Esophagus muscularis mucosa (tissue), 4 donors: Measurements from ENCODE around the gene LTBP1. TPM values are rescaled to one million over a fixed set of nuclear protein-coding genes. Genes with fewer than 3 reads are reported as not detected.

Experiments used
- DNase-seq: peaks from one replicate; pipeline ENCODE4 v3.0.0-alpha.2; 2017; ENCODE audit errors: extremely low spot score
- H3K27ac ChIP-seq, 4 donors: fragments of 200-600 bp; sonication (generic); replicated peaks in 1 of 4; 1 replicate in 3 of 4; 2 replicates in 1 of 4; pipeline ENCODE4 v1.5.1; 2016 to 2019; ENCODE audit warnings: mild to moderate bottlenecking in 1 of 4
- H3K27me3 ChIP-seq, 4 donors: fragments of 200-600 bp; sonication (generic); one replicate each; pipeline versions ENCODE4 v1.5.1 to v1.6.0; 2016 to 2019
- H3K36me3 ChIP-seq, 4 donors: fragments of 200-600 bp; sonication (generic); one replicate each; pipeline ENCODE4 v1.5.1; 2016 to 2019
- H3K4me1 ChIP-seq, 4 donors: fragments of 200-600 bp; sonication (generic); one replicate each; pipeline ENCODE4 v1.5.1; 2016 to 2019
- H3K4me3 ChIP-seq, 4 donors: fragments of 200-600 bp; sonication (generic); 1 replicate in 2 of 4; 2 replicates in 2 of 4; pipeline ENCODE4 v1.5.1; 2016 to 2019; ENCODE audit warnings: mild to moderate bottlenecking in 4 of 4, moderate library complexity in 1 of 4
- H3K9me3 ChIP-seq, 4 donors: fragments of 200-600 bp; sonication (generic); 1 replicate in 3 of 4; 2 replicates in 1 of 4; pipeline ENCODE4 v1.5.1; 2016 to 2019
- CTCF ChIP-seq, 3 experiments: fragments of 200-600 bp in 2 of 3; fragments of 450-650 bp in 1 of 3; sonication (generic) in 2 of 3; IDR thresholded peaks; one replicate each; pipeline ENCODE4 v1.5.1; 2017 to 2019; ENCODE audit warnings: antibody characterized with exemption in 3 of 3, mild to moderate bottlenecking in 2 of 3, moderate library complexity in 1 of 3
- EP300 ChIP-seq: sonication (generic); formaldehyde crosslinking; IDR thresholded peaks from one replicate; pipeline ENCODE4 v1.6.1; 2017; ENCODE audit warnings: antibody characterized with exemption
- POLR2A ChIP-seq: fragments of 450-650 bp; IDR thresholded peaks from one replicate; pipeline ENCODE4 v1.6.1; 2017; ENCODE audit warnings: antibody characterized with exemption, moderate library complexity, mild to moderate bottlenecking, low read depth
- POLR2AphosphoS5 ChIP-seq, 2 donors: sonication (generic); formaldehyde crosslinking; IDR thresholded peaks; one replicate each; pipeline ENCODE4 v1.6.1; 2017; ENCODE audit warnings: antibody characterized with exemption in 2 of 2
- WGBS: methylation state at CpG from one replicate; pipeline ENCODE4 v1.1.5; 2018; 5-methylcytosine and 5-hydroxymethylcytosine counted together
- intact Hi-C: fragments of 100-400 bp; cut with DNase I; formaldehyde crosslinking; loops from one replicate; pipeline ENCODE4 v1.15.1; 2023
- total RNA-seq, 4 donors: library from RNA; depleted of rRNA; stranded (reverse); fragments of >200 nt; gene quantifications; one replicate each; pipeline versions ENCODE4 v1.1.0 to v1.2.1, GENCODE V29; 2016

The LTBP1 gene
- total RNA-seq, 4 donors from 2014 or later, result 254 to 465 (median 368) TPM

- Histone ChIP-seq H3K27ac (peak overlapping the region in 1 of 4 donors; percentile 12), H3K4me3 (no peak overlapping the region), H3K27me3 (no peaks in the 10 kb centered on the region), H3K9me3 (no peaks in the 10 kb centered on the region), H3K36me3 (peaks cover 7 to 36% (median 35%) of the 10 kb centered on the region in 4 donors), H3K4me1 (peaks cover 4 to 38% (median 29%) of the 10 kb centered on the region in 4 donors)
- intact Hi-C loops, result loop anchor here (5.0 kb wide), 1 partner anchor 223 kb away; no protein-coding TSS in a partner anchor
- DNase-seq, result no peak
- no peak for TF ChIP-seq POLR2A
- no peak for TF ChIP-seq POLR2AphosphoS5 (IDR thresholded peaks at IDR 0.05)
- TF ChIP-seq EP300, result no peak
- TF ChIP-seq CTCF (IDR thresholded peaks at IDR 0.05), result no peak
- 93% methylated on average over 5 of the region's 5 CpGs for WGBS
These were observed 319.0 kb downstream of the LTBP1 start for GRCh38 chr2:33265584-33266338.

DNA sequence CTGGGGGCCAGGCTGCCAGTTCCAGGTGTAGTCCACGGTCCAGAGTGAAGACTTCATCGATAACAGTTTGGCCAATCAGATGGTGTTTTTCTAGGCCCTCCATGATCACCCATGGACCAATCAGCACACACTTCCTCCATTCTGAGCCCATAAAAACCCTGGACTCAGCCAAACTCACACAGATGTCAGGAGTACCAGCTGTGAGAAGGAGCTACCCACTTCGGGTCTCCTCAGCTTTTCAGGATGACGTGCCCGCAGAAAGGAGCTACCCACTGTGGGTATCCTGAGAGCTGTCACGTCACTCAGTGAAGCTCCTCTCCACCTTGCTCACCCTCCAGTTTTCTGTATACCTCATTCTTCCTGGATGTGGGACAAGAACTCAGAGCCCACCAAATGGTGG is 319.7 kb downstream of the LTBP1 start:
- intact Hi-C loops, result loop anchor here (5.0 kb wide), 1 partner anchor 224 kb away; no protein-coding TSS in a partner anchor
- peaks cover 4 to 41% (median 32%) of the 10 kb centered on the region in 4 donors for H3K4me1 ChIP-seq
- 100% methylated on average over 6 of the region's 6 CpGs for WGBS
- TF ChIP-seq EP300 (no peak), CTCF (IDR thresholded peaks at IDR 0.05) (no peak), POLR2A (no peak), POLR2AphosphoS5 (IDR thresholded peaks at IDR 0.05) (no peak)
- H3K27ac ChIP-seq, result peak overlapping the region in 1 of 4 donors; percentile 12
- H3K36me3 ChIP-seq, result peaks cover 7 to 36% (median 35%) of the 10 kb centered on the region in 4 donors
- no peak overlapping the region for H3K4me3 ChIP-seq
- no peaks in the 10 kb centered on the region for H3K27me3 ChIP-seq
- no peaks in the 10 kb centered on the region for H3K9me3 ChIP-seq
- DNase-seq, result no peak

DNA sequence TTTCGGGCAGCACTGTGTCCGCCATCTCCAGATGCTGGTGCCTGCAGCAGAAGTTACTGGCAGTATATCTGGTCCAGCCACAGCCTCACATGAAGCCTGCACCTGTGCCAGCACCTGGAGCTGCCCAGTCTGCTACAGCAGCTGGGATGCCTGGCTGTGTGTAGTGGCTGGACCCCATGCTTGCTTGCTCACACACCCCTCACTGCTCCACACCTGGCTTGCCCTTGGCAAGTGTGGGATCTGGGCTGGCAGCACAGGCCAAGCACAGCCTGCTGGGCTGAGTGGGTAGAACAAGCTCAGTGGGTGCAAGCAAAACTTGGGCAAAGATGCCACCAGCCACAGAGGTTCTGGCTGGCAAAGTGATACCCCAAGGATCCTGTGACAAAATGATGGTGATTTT is 320.3 kb downstream of the LTBP1 start:
- Histone ChIP-seq H3K4me1 (peaks cover 4 to 35% (median 32%) of the 10 kb centered on the region in 4 donors), H3K27me3 (no peaks in the 10 kb centered on the region), H3K36me3 (peaks cover 7 to 36% (median 35%) of the 10 kb centered on the region in 4 donors), H3K27ac (peak overlapping the region in 2 of 4 donors; percentile 12 to 26), H3K9me3 (no peaks in the 10 kb centered on the region), H3K4me3 (no peak overlapping the region)
- no peak for DNase-seq
- WGBS, result no CpG with 5 or more reads among the region's 2 CpGs
- TF ChIP-seq EP300, result no peak
- TF ChIP-seq POLR2A, result no peak
- TF ChIP-seq CTCF (IDR thresholded peaks at IDR 0.05), result no peak
- TF ChIP-seq POLR2AphosphoS5 (IDR thresholded peaks at IDR 0.05), result no peak
- intact Hi-C loops, result loop anchor here (5.0 kb wide), 1 partner anchor 225 kb away; no protein-coding TSS in a partner anchor

DNA sequence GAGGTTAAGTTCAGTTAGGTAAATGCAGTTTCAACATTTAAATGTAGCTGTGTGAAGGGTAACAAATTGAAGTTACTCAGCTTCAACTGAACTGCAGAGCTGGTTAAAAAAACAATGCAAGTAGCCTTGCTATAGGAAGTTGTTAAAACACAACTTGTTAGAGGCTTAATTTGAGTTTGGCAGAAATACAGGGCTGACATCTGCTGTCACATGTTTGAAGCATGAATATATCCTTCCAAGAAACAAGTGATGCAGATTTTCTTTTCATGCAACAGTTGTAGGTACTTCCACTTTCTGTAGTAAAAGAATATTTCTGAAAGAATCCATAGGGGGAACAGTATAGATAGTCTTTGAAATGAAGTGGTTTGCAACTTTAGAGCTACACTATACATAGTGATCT is 321.0 kb downstream of the LTBP1 start:
- Histone ChIP-seq H3K27me3 (no peaks in the 10 kb centered on the region), H3K4me1 (peaks cover 4 to 33% (median 32%) of the 10 kb centered on the region in 4 donors), H3K9me3 (no peaks in the 10 kb centered on the region), H3K4me3 (no peak overlapping the region), H3K36me3 (peaks cover 7 to 35% (median 33%) of the 10 kb centered on the region in 4 donors), H3K27ac (peak overlapping the region in 2 of 4 donors; percentile 1 to 8)
- intact Hi-C loops, result loop anchor here (5.0 kb wide), 1 partner anchor 225 kb away; no protein-coding TSS in a partner anchor
- DNase-seq, result no peak
- TF ChIP-seq CTCF (IDR thresholded peaks at IDR 0.05) (no peak), POLR2A (no peak)
